GM19328 (cell line): ENCODE results near the gene N4BP2L2.
A peak's percentile ranks its signal among the peaks of the same experiment; 100 is the strongest.

ENCODE experiments used
- ATAC-seq: cut with Tn5 transposase; IDR thresholded peaks from one replicate; pipeline ENCODE4 v1.9.1; 2021; ENCODE audit warnings: mild to moderate bottlenecking, moderate library complexity; ENCODE audit not compliant: unreplicated experiment

Gene N4BP2L2

DNA sequence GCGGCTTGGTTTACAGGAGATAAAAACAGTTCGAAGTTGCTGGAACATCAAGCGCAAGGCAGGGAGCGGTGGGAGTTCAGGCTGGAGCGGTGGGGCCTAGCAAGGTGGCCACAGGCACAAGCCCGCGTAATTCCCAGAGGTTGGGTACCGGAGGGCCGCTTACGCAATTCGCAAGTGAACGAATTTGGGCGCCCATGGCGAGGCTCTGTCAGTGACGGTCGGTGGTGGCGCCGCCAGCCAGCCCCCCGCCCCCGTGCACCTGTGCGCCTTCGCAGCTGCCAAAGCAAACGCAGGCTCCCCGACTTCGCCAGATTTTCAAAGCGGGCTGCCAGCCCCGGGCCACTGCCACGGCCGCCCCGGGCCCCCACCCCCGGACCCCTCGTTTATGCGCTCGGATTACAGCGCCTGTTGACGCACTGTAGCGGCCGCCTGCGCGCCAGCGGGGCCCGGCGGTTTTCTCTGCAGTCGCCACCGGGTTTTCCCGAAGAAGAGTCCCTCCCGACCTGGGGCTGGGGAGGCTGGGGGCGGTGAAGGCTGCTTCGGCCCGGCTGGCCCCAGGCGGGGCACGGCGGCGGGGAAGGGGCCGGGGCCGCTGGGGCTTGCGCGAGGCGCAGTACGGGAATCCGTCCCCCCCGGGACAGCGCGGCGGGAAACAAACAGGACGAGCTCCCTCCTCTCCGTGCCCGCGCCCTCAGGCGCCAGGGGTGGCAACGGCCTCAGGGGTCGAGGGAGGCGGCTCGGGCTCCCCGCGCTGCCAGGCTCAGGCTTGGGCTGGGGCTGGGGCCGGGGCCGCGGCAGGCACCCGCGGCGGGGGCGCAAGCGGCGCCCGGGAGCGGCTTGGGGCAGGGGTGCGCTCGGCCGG lies 111.4 kb downstream of the N4BP2L2 start:
- peak; percentile 15 for ATAC-seq

DNA sequence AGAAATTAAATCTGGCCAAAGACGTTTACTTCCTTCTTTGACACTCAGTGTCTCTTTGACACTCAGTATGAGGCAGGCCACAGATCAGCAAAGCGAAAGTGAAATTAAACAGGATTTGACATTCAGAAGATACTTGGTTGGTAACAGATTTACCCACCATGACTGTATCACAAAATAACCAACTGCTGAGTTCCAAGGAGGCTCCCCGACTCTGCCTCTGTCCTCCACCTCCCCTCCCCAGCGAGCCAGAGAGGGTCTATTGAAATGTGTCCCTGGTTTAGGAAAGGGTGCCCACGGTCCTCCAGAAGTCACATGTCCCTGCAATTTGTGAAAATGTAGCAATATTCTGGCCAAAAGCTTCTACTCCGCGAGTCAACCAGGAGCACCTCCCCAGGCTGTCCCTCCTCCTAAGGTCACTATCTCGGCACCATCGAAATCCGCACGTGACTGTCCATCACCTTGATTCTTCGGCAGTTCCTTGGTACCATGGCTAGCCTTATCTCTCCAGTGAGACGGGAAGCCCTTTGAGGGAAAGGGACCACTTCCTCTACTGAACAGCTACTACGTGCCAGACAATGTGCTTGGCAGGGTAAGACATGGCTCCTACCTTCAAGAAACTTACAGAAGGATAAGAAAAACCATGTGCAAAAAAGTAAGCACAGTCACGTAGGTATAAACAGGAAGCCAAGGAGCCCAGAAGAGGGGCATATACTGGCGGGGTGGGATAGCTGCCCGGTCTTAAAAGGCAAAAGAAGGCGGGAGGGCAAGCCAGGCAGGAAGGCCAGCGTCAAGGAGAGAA lies 112.2 kb downstream of the N4BP2L2 start:
- ATAC-seq, result peak; percentile 33

DNA sequence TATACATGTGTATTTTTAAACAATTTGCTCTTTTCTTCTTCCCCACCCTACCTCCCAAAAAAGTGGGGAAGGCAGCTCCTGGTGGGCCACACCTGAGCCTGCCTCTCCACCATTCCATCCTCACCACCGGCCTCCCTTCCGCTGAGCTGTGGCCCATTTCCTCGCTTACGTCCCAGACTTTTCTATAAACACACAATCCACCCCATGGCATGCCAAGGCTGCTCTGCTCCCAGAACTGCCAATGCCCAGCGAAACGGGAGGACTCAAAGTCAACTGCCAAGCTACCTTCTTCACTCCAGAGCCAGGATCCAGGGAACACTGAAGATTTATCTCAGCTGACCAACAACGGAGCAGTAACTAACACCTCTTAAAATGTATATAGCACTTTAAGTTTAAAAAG lies 113.4 kb downstream of the N4BP2L2 start:
- no peak for ATAC-seq

DNA sequence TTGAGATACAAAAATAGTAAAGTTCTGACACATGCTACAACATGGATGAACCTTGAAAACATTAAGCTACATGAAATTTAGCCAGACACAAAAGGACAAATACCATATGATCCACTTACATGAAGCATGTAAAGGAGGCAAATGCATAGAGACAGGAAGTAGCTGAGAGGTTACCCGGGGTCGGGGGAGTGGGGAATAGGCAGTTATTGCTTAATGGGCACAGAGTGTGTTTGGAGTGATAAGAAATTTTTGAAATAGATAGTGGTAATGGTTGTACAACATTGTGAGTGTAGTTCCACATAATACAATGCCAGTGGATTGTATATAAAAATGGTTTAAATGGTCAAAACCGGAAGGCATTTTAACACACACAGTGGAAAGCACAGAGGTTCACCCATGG lies 115.0 kb downstream of the N4BP2L2 start:
- ATAC-seq, result no peak

DNA sequence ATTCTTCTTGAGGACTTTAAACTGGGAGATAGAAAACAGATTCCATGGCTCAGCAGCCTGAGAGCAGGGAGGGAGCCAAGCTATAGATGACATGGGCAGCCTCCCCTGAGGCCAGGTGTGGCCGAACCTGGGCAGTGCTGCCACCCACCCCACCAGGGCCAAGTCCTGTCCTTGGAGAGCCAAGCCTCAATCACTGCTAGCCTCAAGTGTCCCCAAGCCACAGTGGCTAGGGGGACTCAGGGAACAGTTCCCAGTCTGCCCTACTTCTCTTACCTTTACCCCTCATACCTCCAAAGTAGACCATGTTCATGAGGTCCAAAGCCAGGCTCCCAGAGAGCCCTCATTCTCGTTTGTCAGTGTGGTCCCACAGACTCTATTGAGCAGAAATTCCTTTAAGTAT lies 118.7 kb downstream of the N4BP2L2 start:
- no peak for ATAC-seq

DNA sequence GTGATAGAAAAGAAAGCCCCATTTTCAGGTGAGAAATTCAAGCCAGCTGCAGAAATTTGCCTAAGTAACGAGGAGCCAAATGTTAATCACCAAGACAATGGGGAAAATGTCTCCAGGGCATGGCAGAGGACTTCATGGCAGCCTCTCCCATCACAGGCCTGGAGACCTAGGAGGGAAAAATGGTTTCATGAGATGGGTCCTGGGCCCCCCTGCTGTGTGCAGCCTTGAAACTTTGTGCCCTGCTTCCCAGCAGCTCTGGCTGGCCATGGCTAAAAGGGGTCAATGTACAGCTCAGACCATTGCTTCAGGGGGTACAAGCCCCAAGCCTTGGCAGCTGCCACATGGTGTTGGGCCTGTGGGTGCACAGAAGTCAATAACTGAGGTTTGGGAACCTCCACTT lies 120.6 kb downstream of the N4BP2L2 start:
- ATAC-seq, result no peak

DNA sequence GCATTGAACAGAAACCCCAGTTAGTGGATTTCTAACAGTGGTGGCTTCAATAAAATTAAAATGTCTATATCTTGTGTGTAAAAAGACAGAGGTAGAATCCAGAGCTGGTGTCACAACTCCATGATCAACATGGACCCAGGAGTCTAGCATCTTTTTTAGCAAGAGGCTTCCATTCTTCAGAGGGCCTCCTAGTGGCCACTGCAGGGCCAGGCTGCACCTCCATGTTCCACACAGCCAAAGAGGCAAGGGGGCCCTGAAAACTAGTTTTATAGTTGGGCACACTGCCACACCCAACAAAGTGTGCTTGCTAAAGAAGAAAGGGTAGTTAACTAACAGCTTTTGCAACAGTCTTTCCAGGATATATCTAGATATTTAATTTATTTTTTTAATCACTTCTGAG lies 123.6 kb downstream of the N4BP2L2 start:
- ATAC-seq, result no peak

DNA sequence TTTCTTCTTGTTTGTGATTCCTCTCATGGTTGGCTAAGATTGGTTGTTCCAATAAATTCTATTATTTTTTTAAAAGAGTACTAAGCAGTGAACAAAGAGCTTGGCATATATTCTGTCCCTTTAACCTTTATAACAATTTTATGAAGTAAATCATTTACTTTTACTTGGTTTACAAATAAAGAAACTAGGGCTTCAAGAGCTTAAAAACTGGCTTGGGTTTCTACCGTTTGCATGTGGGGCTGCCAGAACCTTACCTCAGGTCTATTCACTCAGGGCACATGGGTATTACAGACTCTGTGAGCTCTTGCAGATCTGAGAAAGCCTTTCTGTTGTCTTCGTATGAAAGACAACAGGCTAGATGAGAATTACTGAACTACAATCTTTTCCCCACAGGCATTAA lies 124.0 kb downstream of the N4BP2L2 start:
- no peak for ATAC-seq

DNA sequence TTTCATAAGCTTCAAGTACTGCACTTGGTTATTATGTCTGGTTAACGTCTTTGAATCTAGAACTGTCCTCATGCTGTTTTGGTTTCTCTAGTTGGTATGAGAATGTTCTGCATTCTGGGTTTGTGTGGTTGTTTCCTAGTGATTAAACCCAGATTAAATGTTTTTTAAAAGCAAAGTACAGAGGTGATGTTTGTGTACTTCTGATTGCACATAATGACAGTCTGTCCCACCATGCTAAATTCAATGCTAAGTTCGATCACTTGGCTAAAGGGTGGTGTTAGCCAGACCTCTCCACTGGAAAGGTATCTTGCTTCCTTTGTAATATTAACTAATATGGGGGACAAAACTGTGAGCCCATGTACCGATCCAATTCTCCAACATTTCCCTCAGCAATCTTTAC lies 125.3 kb downstream of the N4BP2L2 start:
- no peak for ATAC-seq

DNA sequence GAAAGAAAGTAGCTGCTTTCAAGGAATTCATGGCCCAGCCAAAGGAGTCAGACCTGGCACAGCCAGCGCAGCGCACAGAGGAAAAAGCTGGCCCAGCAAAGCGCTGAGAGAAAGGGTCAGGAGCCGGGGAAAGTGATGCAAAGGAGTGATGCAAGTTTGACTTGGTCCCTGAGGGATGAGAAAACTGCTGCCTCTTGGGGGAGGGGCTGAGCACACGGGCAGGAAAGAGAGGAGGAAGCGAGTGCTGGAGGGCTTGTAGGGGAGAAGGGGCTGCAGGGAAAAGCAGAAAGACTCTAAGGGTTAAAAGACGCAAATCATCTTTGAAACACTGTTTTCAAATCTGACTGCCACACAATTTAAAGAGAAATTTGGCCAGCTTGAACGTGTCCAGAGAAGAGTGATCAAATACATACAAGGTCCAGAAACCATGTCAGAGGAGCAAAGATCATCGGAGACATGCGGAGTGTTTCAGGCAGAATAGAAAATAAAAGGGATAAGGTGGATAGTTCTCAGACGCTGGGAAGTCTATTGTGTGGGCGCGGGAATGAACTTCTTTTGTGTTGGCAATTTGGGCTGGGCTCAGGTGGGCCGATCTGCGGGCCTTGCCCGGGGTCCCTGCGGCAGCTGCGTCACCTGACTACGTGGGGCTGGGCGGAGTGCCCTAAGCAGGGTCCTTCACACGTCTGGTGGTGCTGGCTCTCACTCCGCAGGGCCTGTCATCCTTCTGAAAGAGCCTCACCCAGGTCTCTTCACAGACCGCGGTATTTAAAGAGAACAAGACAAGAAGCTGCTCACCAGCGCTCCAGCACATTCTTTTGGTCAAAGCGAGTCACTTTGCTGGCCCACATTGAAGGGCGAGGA lies 128.8 kb downstream of the N4BP2L2 start:
- no peak for ATAC-seq

DNA sequence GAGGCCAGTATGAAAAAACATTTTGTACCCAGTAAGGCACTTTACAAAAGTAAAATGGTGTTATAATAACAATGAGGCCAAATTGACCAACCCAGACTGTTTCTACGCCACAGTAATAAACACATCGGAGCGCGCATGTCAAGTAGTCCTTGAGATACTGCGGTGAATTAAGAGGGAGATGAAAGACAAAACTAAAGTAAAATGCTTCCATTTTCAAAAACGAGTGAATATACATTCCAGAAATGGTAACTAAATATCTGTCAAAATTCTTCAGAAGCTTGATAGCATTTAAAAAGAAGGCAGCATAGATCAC lies 129.6 kb downstream of the N4BP2L2 start:
- ATAC-seq, result no peak

DNA sequence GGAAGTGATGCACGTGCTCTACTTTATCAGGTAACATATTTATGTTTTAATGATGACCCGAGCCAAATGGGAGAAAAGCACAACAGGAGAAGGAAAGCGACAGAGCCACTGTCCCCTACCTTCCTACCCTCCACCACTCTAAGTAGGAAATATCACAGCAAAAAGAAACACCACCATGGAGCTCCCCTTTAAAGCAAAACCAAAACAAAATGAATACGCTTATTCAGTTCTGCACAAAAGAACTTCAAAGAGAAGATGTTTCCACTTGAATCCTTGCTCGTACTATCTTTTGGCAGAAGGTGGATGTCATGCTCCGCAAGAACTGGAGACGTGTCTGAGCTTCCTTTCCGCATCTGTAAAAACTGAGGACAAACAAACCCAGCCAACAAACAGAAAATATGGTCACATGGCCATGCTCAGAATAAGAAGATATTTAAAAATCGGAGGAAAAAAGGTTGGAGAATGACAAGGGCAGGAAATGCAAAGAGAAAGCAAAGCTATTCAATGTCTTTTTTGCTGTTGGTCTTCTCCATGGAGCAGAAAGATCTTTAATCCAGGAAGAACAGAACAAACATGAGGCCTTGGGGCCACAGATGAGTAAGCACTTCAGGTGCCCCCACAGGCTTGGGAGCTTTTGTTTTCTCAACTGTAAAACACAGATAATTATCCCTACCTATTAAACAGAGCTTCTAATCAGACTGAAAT lies 130.1 kb downstream of the N4BP2L2 start:
- no peak for ATAC-seq

DNA sequence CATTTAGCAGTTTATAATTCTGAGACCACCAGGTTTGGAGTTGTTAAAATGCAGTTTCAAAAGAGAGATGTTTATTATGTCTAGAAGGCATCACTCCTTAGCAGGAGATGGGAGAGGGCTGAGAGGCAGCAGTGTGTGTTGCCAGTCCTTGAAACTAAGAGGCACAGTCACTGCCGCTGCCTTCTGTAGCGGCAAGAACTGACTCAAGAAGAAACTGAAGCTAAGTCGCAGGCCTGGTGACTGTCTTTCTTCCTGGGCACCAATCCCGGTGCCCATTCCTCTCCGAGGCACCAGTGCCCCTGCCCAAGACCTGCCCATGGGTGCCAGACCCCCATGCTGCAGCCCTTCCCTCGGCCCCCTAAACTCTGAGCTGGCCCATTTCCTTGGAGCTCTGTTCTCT lies 130.7 kb downstream of the N4BP2L2 start:
- ATAC-seq, result no peak

DNA sequence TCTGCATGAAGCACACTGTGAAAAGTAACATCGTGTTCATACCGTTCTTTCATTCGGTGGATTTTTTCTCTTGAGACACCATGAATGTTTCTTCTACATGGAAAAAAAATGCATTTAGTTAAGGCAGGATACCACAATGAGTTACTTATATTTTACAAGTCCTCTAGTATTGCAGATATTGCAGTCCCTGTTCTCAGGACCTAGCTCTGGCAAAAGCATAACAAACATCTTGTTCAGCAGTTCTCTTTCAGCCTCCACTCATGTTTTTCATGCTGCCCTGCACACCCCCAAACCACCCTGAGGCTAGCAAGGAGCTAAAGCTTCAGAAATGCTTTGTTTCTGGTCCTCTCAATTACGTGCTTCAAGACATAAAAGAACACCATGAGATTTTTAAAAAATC lies 135.5 kb downstream of the N4BP2L2 start:
- ATAC-seq, result no peak

DNA sequence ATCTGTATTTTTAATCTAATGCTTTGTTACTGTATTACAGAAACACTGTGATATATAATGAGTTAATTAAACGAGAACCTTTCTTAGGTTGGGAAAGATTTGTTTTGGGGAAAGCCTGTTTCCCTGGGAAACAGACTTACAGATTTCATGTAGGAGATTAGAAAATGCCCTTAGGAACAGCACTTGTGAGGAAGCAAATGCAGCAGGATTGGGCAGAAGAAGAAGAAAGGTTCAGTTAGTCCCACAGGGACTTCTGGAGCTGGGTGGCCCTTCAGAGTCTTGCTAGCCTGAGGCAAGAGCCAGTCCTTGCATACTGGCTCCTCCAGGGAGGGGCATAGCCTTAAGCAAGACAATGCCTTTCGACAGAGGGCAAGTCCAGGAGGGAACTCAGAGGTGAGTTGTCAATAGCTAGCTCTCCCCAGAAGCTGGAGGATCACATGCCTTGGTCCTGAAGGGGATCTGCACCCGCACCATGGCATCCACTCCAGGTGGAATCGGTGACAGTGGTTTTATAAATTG lies 147.4 kb downstream of the N4BP2L2 start:
- ATAC-seq, result no peak

DNA sequence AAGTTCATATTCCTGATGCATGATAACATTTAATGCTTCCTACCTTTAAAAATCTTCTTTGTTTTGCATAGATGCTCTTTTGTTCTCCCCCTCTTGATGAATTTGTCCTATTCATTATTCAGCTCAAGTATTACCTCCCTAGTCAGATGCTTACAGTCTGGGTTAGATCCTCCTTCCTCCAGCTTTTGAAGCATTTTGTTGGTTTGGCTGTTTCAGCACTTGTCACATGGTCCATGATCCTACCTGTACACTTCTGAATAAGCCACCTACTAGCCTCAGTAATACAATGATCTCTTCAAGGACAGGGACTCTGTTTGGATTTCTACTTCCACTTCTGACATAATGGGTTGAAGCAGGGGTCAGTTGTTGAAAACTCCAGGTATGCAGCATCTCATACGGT lies 148.1 kb downstream of the N4BP2L2 start:
- ATAC-seq, result no peak

DNA sequence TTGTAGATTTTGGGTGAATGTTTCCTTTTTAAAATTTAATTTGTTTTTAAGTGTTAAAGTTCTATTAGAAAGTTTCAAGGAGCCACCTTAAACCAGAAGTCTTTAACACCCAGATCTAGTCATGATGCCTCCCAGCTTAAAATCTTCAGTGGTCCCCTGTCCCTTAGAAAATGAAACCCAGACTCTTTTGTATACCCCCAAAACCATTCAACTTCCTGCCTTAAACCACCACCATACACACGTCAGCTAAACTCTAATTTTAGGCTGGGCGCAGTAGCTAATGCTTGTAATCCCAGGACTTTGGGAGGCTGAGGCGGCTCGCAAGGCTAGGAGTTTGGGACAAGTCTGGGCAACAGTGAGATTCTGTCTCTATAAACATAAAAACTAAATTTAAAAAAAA lies 148.5 kb downstream of the N4BP2L2 start:
- no peak for ATAC-seq

DNA sequence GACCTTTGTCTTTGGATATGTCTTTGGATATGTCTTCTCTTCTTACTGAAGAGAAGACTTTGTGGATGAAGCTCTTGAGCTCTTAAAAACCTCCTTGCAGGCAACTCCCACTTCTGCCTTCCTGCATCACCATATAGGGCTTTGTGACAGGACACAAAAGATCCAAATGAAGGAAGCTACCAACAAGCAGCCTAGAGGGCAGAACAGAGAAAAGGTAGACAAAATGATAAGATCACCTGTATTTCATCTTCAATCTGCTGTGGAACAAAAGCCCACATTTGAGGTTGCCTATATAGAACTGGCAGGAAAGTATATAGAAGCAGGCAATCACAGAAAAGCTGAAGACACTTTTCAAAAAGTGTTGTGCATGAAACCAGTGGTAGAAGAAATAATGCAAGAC lies 153.2 kb downstream of the N4BP2L2 start:
- no peak for ATAC-seq

DNA sequence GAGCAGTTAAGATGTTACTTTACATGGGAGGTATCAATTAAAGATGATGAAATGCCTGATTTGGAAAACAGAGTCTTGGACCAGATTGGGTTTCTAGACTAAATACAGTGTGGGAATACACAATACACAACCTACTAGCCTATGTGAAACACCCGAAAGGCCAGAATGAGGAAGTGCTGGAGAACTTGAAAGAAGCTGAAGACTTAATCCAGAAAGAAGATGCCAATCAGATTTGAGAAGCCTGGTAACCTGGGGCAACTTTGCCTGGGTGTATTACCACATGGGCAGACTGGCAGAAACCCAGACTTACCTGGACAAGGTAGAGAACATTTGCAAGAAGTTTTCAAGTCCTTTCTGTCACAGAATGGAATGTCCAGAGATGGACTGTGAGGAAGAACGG lies 153.9 kb downstream of the N4BP2L2 start:
- no peak for ATAC-seq

DNA sequence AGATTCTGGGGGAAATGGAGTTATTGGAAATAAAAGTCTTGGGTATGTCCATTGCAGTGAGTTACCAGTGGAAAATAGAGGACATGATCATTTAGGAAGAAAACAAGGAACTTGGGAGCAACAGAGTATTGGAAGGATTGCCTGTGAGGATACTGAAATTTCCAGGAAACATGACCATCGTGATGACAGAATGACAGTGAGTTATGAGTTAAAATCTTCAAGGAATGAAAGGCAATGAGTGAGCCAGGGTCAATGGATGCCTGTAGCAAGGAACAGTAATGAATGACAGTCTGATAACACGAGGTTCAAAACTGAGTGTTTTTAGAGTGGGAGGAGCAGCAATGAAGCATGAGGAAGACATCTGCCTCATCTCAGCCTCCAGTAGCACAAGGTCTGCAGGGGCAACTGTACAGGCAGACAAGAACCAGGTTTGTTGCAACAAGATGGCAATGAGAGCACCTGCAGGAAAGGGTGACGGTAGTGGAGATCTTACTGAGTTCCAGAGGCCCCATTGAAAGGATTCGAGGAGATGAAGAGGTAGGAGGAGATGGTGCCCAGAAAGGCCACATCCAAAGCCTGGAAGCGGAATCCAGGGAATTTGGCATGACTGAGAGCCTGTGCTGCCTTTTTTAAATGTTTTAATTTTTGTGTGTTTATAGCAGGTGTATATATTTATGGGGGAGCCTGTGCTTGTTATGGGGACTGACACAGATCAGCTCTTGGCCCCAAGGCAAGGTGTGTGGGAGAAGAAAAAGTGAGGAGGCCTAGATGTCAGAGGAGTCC lies 154.6 kb downstream of the N4BP2L2 start:
- no peak for ATAC-seq
